Activated gamma-delta T cell treated with anti-CD3 and anti-CD28 coated beads, Interleukin-2, amount 50 U/mL, for 16 hours (primary cell): ENCODE data around the gene DNAJC3.
"Not testable (repeated sequence)": the region's sequence is repeated elsewhere in the genome, so short reads cannot be mapped to it uniquely, and the experiment has no call there.

ENCODE experiments used
- DNase-seq: peaks from one replicate; pipeline ENCODE4 v3.0.0-alpha.2; 2020; ENCODE audit warnings: low read depth

The DNAJC3 gene

GRCh38 chr13:95671597-95671996 lies 5.3 kb upstream of the DNAJC3 start:
- DNase-seq: no peak

- no peak for DNase-seq
Measured at GRCh38 chr13:95676105-95676761, 706 bp upstream of the DNAJC3 start.

- no peak for DNase-seq
Measured at GRCh38 chr13:95677564-95678266, 776 bp downstream of the DNAJC3 start.

- DNase-seq: no peak
Measured at GRCh38 chr13:95678967-95679366, 2.0 kb downstream of the DNAJC3 start.

- DNase-seq: no peak
Measured at GRCh38 chr13:95679722-95680121, 2.8 kb downstream of the DNAJC3 start.

GRCh38 chr13:95684418-95684817 lies 7.5 kb downstream of the DNAJC3 start:
- DNase-seq: no peak

- not testable (repeated sequence) for DNase-seq
Measured at GRCh38 chr13:95684960-95685359, 8.0 kb downstream of the DNAJC3 start.

- DNase-seq: no peak
Measured at GRCh38 chr13:95689582-95689926, 12.6 kb downstream of the DNAJC3 start.

GRCh38 chr13:95690986-95691385 lies 14.0 kb downstream of the DNAJC3 start:
- DNase-seq: not testable (repeated sequence)

- no peak for DNase-seq
Measured at GRCh38 chr13:95697052-95697680, 20.2 kb downstream of the DNAJC3 start.

- DNase-seq: no peak
Measured at GRCh38 chr13:95698047-95698749, 21.3 kb downstream of the DNAJC3 start.

GRCh38 chr13:95703576-95703975 lies 26.6 kb downstream of the DNAJC3 start:
- no peak for DNase-seq

- no peak for DNase-seq
Measured at GRCh38 chr13:95704510-95704909, 27.6 kb downstream of the DNAJC3 start.

GRCh38 chr13:95706356-95706755 lies 29.4 kb downstream of the DNAJC3 start:
- no peak for DNase-seq

- DNase-seq: no peak
Measured at GRCh38 chr13:95707035-95707434, 30.1 kb downstream of the DNAJC3 start.

- no peak for DNase-seq
Measured at GRCh38 chr13:95707442-95708390, 30.8 kb downstream of the DNAJC3 start.

- DNase-seq: no peak
Measured at GRCh38 chr13:95708391-95708774, 31.4 kb downstream of the DNAJC3 start.

GRCh38 chr13:95708811-95709500 lies 32.0 kb downstream of the DNAJC3 start:
- DNase-seq: no peak

- no peak for DNase-seq
Measured at GRCh38 chr13:95710313-95710712, 33.4 kb downstream of the DNAJC3 start.

GRCh38 chr13:95712846-95713245 lies 35.9 kb downstream of the DNAJC3 start:
- DNase-seq: not testable (repeated sequence)

GRCh38 chr13:95713651-95714050 lies 36.7 kb downstream of the DNAJC3 start:
- DNase-seq: no peak
